ENCODE measurements around the gene RBM8A.
"Not testable (repeated sequence)": the region's sequence is repeated elsewhere in the genome, so short reads cannot be mapped to it uniquely, and the experiment has no call there.

RBM8A gene

GRCh38 chr1:145942405-145942804, 15.1 kb upstream of the RBM8A start:
- Histone ChIP-seq H3K27me3 (replicated peaks; ENCODE audit: control insufficient read depth, insufficient read depth, low read length, poor library complexity, severe bottlenecking) (no peaks in the 10 kb centered on the region), H3K4me3 (ENCODE audit: insufficient read depth, low read depth, low read length, poor library complexity, severe bottlenecking) (no peak overlapping the region), H3K36me3 (ENCODE audit: control insufficient read depth, insufficient read depth, low read length) (peaks cover 33% of the 10 kb centered on the region), H3K4me1 (ENCODE audit: control insufficient read depth, insufficient read depth, low read length, poor library complexity, severe bottlenecking) (no peaks in the 10 kb centered on the region), H3K27ac (ENCODE audit: insufficient read depth, low read length, poor library complexity, severe bottlenecking) (no peak overlapping the region), H3K9me3 (ENCODE audit: control insufficient read depth, low read length) (no peaks in the 10 kb centered on the region)
- no peak for DNase-seq

- Histone ChIP-seq H3K4me3 (ENCODE audit: insufficient read depth, low read depth, low read length, poor library complexity, severe bottlenecking) (no peak overlapping the region), H3K27me3 (replicated peaks; ENCODE audit: control insufficient read depth, insufficient read depth, low read length, poor library complexity, severe bottlenecking) (no peaks in the 10 kb centered on the region), H3K27ac (ENCODE audit: insufficient read depth, low read length, poor library complexity, severe bottlenecking) (no peak overlapping the region), H3K36me3 (ENCODE audit: control insufficient read depth, insufficient read depth, low read length) (peaks cover 36% of the 10 kb centered on the region), H3K4me1 (ENCODE audit: control insufficient read depth, insufficient read depth, low read length, poor library complexity, severe bottlenecking) (peaks cover 6% of the 10 kb centered on the region), H3K9me3 (ENCODE audit: control insufficient read depth, low read length) (no peaks in the 10 kb centered on the region)
- DNase-seq: no peak
These were observed 10.2 kb upstream of the RBM8A start for GRCh38 chr1:145937436-145937835.

GRCh38 chr1:145936247-145936646, 9.0 kb upstream of the RBM8A start:
- peaks cover 26% of the 10 kb centered on the region for H3K36me3 ChIP-seq (ENCODE audit: control insufficient read depth, insufficient read depth, low read length)
- peaks cover 15% of the 10 kb centered on the region for H3K4me1 ChIP-seq (ENCODE audit: control insufficient read depth, insufficient read depth, low read length, poor library complexity, severe bottlenecking)
- H3K4me3 ChIP-seq (ENCODE audit: insufficient read depth, low read depth, low read length, poor library complexity, severe bottlenecking): no peak overlapping the region
- no peaks in the 10 kb centered on the region for H3K9me3 ChIP-seq (ENCODE audit: control insufficient read depth, low read length)
- no peaks in the 10 kb centered on the region for H3K27me3 ChIP-seq (replicated peaks; ENCODE audit: control insufficient read depth, insufficient read depth, low read length, poor library complexity, severe bottlenecking)
- H3K27ac ChIP-seq (ENCODE audit: insufficient read depth, low read length, poor library complexity, severe bottlenecking): no peak overlapping the region
- no peak for DNase-seq

- Histone ChIP-seq H3K27ac (ENCODE audit: insufficient read depth, low read length, poor library complexity, severe bottlenecking) (no peak overlapping the region), H3K9me3 (ENCODE audit: control insufficient read depth, low read length) (no peaks in the 10 kb centered on the region), H3K4me1 (ENCODE audit: control insufficient read depth, insufficient read depth, low read length, poor library complexity, severe bottlenecking) (peaks cover 15% of the 10 kb centered on the region), H3K4me3 (ENCODE audit: insufficient read depth, low read depth, low read length, poor library complexity, severe bottlenecking) (no peak overlapping the region), H3K27me3 (replicated peaks; ENCODE audit: control insufficient read depth, insufficient read depth, low read length, poor library complexity, severe bottlenecking) (no peaks in the 10 kb centered on the region), H3K36me3 (ENCODE audit: control insufficient read depth, insufficient read depth, low read length) (peaks cover 26% of the 10 kb centered on the region)
- DNase-seq: no peak
These were observed 8.4 kb upstream of the RBM8A start for GRCh38 chr1:145935708-145936107.

- H3K36me3 ChIP-seq (ENCODE audit: control insufficient read depth, insufficient read depth, low read length): peaks cover 26% of the 10 kb centered on the region
- not testable (repeated sequence) for H3K27me3 ChIP-seq (replicated peaks; ENCODE audit: control insufficient read depth, insufficient read depth, low read length, poor library complexity, severe bottlenecking); H3K9me3 ChIP-seq (ENCODE audit: control insufficient read depth, low read length); H3K4me3 ChIP-seq (ENCODE audit: insufficient read depth, low read depth, low read length, poor library complexity, severe bottlenecking)
- H3K4me1 ChIP-seq (ENCODE audit: control insufficient read depth, insufficient read depth, low read length, poor library complexity, severe bottlenecking): peaks cover 15% of the 10 kb centered on the region
- DNase-seq: peak in 2 of 3 donors; percentile 16 to 45
- peak overlapping the region; percentile 49 for H3K27ac ChIP-seq (ENCODE audit: insufficient read depth, low read length, poor library complexity, severe bottlenecking)
These were observed 5.3 kb upstream of the RBM8A start for GRCh38 chr1:145932522-145933009.

- Histone ChIP-seq H3K9me3 (ENCODE audit: control insufficient read depth, low read length) (no peaks in the 10 kb centered on the region), H3K36me3 (ENCODE audit: control insufficient read depth, insufficient read depth, low read length) (peaks cover 9% of the 10 kb centered on the region), H3K4me1 (ENCODE audit: control insufficient read depth, insufficient read depth, low read length, poor library complexity, severe bottlenecking) (peaks cover 20% of the 10 kb centered on the region), H3K4me3 (ENCODE audit: insufficient read depth, low read depth, low read length, poor library complexity, severe bottlenecking) (peak overlapping the region; percentile 79), H3K27me3 (replicated peaks; ENCODE audit: control insufficient read depth, insufficient read depth, low read length, poor library complexity, severe bottlenecking) (no peaks in the 10 kb centered on the region), H3K27ac (ENCODE audit: insufficient read depth, low read length, poor library complexity, severe bottlenecking) (peak overlapping the region; percentile 98)
- DNase-seq: no peak
These were observed 796 bp upstream of the RBM8A start for GRCh38 chr1:145927916-145928643.

GRCh38 chr1:145926686-145927062, 610 bp downstream of the RBM8A start:
- no peaks in the 10 kb centered on the region for H3K27me3 ChIP-seq (replicated peaks; ENCODE audit: control insufficient read depth, insufficient read depth, low read length, poor library complexity, severe bottlenecking)
- H3K36me3 ChIP-seq (ENCODE audit: control insufficient read depth, insufficient read depth, low read length): peaks cover 11% of the 10 kb centered on the region
- peak in 1 of 3 donors; percentile 7 for DNase-seq
- peak overlapping the region; percentile 79 for H3K4me3 ChIP-seq (ENCODE audit: insufficient read depth, low read depth, low read length, poor library complexity, severe bottlenecking)
- peak overlapping the region; percentile 98 for H3K27ac ChIP-seq (ENCODE audit: insufficient read depth, low read length, poor library complexity, severe bottlenecking)
- no peaks in the 10 kb centered on the region for H3K9me3 ChIP-seq (ENCODE audit: control insufficient read depth, low read length)
- peaks cover 8% of the 10 kb centered on the region for H3K4me1 ChIP-seq (ENCODE audit: control insufficient read depth, insufficient read depth, low read length, poor library complexity, severe bottlenecking)

- H3K27ac ChIP-seq (ENCODE audit: insufficient read depth, low read length, poor library complexity, severe bottlenecking): no peak overlapping the region
- peaks cover 28% of the 10 kb centered on the region for H3K4me1 ChIP-seq (ENCODE audit: control insufficient read depth, insufficient read depth, low read length, poor library complexity, severe bottlenecking)
- H3K27me3 ChIP-seq (replicated peaks; ENCODE audit: control insufficient read depth, insufficient read depth, low read length, poor library complexity, severe bottlenecking): no peaks in the 10 kb centered on the region
- H3K9me3 ChIP-seq (ENCODE audit: control insufficient read depth, low read length): no peaks in the 10 kb centered on the region
- peaks cover 11% of the 10 kb centered on the region for H3K36me3 ChIP-seq (ENCODE audit: control insufficient read depth, insufficient read depth, low read length)
- H3K4me3 ChIP-seq (ENCODE audit: insufficient read depth, low read depth, low read length, poor library complexity, severe bottlenecking): no peak overlapping the region
- no peak for DNase-seq
These were observed 5.0 kb downstream of the RBM8A start for GRCh38 chr1:145922266-145922665.

- H3K4me3 ChIP-seq (ENCODE audit: insufficient read depth, low read depth, low read length, poor library complexity, severe bottlenecking); H3K27me3 ChIP-seq (replicated peaks; ENCODE audit: control insufficient read depth, insufficient read depth, low read length, poor library complexity, severe bottlenecking); H3K27ac ChIP-seq (ENCODE audit: insufficient read depth, low read length, poor library complexity, severe bottlenecking); DNase-seq; H3K9me3 ChIP-seq (ENCODE audit: control insufficient read depth, low read length); H3K36me3 ChIP-seq (ENCODE audit: control insufficient read depth, insufficient read depth, low read length): not testable (repeated sequence)
- H3K4me1 ChIP-seq (ENCODE audit: control insufficient read depth, insufficient read depth, low read length, poor library complexity, severe bottlenecking): peaks cover 22% of the 10 kb centered on the region
These were observed 7.0 kb downstream of the RBM8A start for GRCh38 chr1:145920297-145920696.

- peak overlapping the region; percentile 86 for H3K27ac ChIP-seq (ENCODE audit: insufficient read depth, low read length, poor library complexity, severe bottlenecking)
- DNase-seq: no peak
- peaks cover 12% of the 10 kb centered on the region for H3K36me3 ChIP-seq (ENCODE audit: control insufficient read depth, insufficient read depth, low read length)
- no peaks in the 10 kb centered on the region for H3K9me3 ChIP-seq (ENCODE audit: control insufficient read depth, low read length)
- H3K4me3 ChIP-seq (ENCODE audit: insufficient read depth, low read depth, low read length, poor library complexity, severe bottlenecking): peak overlapping the region; percentile 71
- no peaks in the 10 kb centered on the region for H3K27me3 ChIP-seq (replicated peaks; ENCODE audit: control insufficient read depth, insufficient read depth, low read length, poor library complexity, severe bottlenecking)
- H3K4me1 ChIP-seq (ENCODE audit: control insufficient read depth, insufficient read depth, low read length, poor library complexity, severe bottlenecking): peaks cover 22% of the 10 kb centered on the region
These were observed 8.0 kb downstream of the RBM8A start for GRCh38 chr1:145918992-145919939.
